Choroid plexus epithelial cell (primary cell): ENCODE data around the gene EID2.
A peak's percentile ranks its signal among the peaks of the same experiment; 100 is the strongest.

ENCODE experiments used
- DNase-seq: peaks from one replicate; pipeline ENCODE4 v3.0.0-alpha.2; 2010; ENCODE audit warnings: low read depth
- H3K4me3 ChIP-seq: 2 replicates; pipeline ENCODE4 v1.5.1; 2011; ENCODE audit warnings: low read depth, mild to moderate bottlenecking, control low read depth, low read length, moderate library complexity
- CTCF ChIP-seq: conservative IDR thresholded peaks from 2 replicates; pipeline ENCODE4 v1.5.1; 2011; ENCODE audit warnings: low read depth, mild to moderate bottlenecking, control low read depth, inconsistent platforms, low read length, moderate library complexity

The EID2 gene

GRCh38 chr19:39539165-39539517 lies 820 bp downstream of the EID2 start:
- H3K4me3 ChIP-seq, result peak overlapping the region; percentile 98
- no peak for DNase-seq
- TF ChIP-seq CTCF, result no peak

- H3K4me3 ChIP-seq, result no peak overlapping the region
- no peak for TF ChIP-seq CTCF
- no peak for DNase-seq
Observed at GRCh38 chr19:39533791-39534190, 6.2 kb downstream of the EID2 start.

- no peak for TF ChIP-seq CTCF
- no peak overlapping the region for H3K4me3 ChIP-seq
- DNase-seq, result no peak
Observed at GRCh38 chr19:39533003-39533512, 6.9 kb downstream of the EID2 start.

- TF ChIP-seq CTCF, result peak; percentile 96
- DNase-seq, result peak; percentile 98
- H3K4me3 ChIP-seq, result peak within 1 kb of the TSS; percentile 97
Observed at GRCh38 chr19:39532233-39533002, 7.5 kb downstream of the EID2 start, which contains the start of gene EID2B. EID2B (minus strand) TSS chr19:39532852; CDS start chr19:39532802, 50 bp downstream.

- TF ChIP-seq CTCF, result no peak
- peak overlapping the region; percentile 97 for H3K4me3 ChIP-seq
- DNase-seq, result no peak
Observed at GRCh38 chr19:39531834-39532232, 8.1 kb downstream of the EID2 start.

- no peak for TF ChIP-seq CTCF
- DNase-seq, result no peak
- H3K4me3 ChIP-seq, result no peak overlapping the region
Observed at GRCh38 chr19:39525205-39525604, 14.8 kb downstream of the EID2 start.

- no peak for TF ChIP-seq CTCF
- no peak overlapping the region for H3K4me3 ChIP-seq
- DNase-seq, result no peak
Observed at GRCh38 chr19:39524495-39524894, 15.5 kb downstream of the EID2 start.
